MCF 10A (cell line): ENCODE results near the gene CDK5R2. TPM values are rescaled to one million over a fixed set of nuclear protein-coding genes. Genes with fewer than 3 reads are reported as not detected.

Experiments used
- BruUV-seq: library from RNA; stranded (reverse); fragments of 400-500 nt; replicated peaks from 2 replicates; lab custom pipeline; 2021; lab: Mats Ljungman, UMichigan
- CTCF ChIA-PET: fragments of 300-600 bp; sonication (Branson Sonifier 250); formaldehyde crosslinking; extraction: SDS; loops from one replicate; lab custom pipeline; 2021; ENCODE audit warnings: antibody characterized with exemption, inconsistent platforms; lab: Yijun Ruan, JAX
- POLR2A ChIA-PET: fragments of 300-600, 350-650 bp; sonication (Branson Sonifier 250); formaldehyde crosslinking; extraction: SDS; loops from one replicate; lab custom pipeline; 2020; ENCODE audit warnings: antibody characterized with exemption, inconsistent platforms; lab: Yijun Ruan, JAX
- DNase-seq: peaks from one replicate; pipeline ENCODE4 v3.0.0-alpha.2; 2018; ENCODE audit not compliant: unreplicated experiment
- H3K27ac Mint-ChIP-seq: one replicate; pipeline ENCODE4 v1.8.0; 2022; ENCODE audit warnings: mild to moderate bottlenecking, low read depth, mixed read lengths; ENCODE audit not compliant: unreplicated experiment
- H3K27me3 Mint-ChIP-seq: one replicate; pipeline ENCODE4 v1.8.0; 2022; ENCODE audit warnings: mixed read lengths; ENCODE audit not compliant: insufficient read depth, unreplicated experiment
- H3K36me3 Mint-ChIP-seq: one replicate; pipeline ENCODE4 v1.8.0; 2022; ENCODE audit warnings: mild to moderate bottlenecking, moderate library complexity, mixed read lengths; ENCODE audit not compliant: insufficient read depth, unreplicated experiment
- H3K4me1 Mint-ChIP-seq: one replicate; pipeline ENCODE4 v1.8.0; 2022; ENCODE audit warnings: mixed read lengths; ENCODE audit not compliant: insufficient read depth, unreplicated experiment
- H3K4me3 Mint-ChIP-seq: one replicate; pipeline ENCODE4 v1.8.0; 2022; ENCODE audit warnings: mild to moderate bottlenecking, moderate library complexity, mixed read lengths; ENCODE audit not compliant: unreplicated experiment
- H3K9me3 Mint-ChIP-seq: one replicate; pipeline ENCODE4 v1.8.0; 2022; ENCODE audit warnings: mixed read lengths; ENCODE audit not compliant: unreplicated experiment
- intact Hi-C: fragments of 100-400 bp; cut with micrococcal nuclease; formaldehyde crosslinking; loops from 2 replicates; pipeline ENCODE4 v1.14.1; 2022
- total RNA-seq: library from RNA; stranded (reverse); gene quantifications from 2 replicates; pipeline ENCODE4 v1.2.3, GENCODE V29; 2022
- TF ChIP-seq, protein P1 (sequence below): fragments of 200-600 bp; IDR thresholded peaks from one replicate; pipeline ENCODE4 v1.8.0; 2022; ENCODE audit warnings: antibody characterized with exemption, mild to moderate bottlenecking; ENCODE audit not compliant: unreplicated experiment

Gene CDK5R2
- total RNA-seq, 1 experiment from 2014 or later = not detected

DNA sequence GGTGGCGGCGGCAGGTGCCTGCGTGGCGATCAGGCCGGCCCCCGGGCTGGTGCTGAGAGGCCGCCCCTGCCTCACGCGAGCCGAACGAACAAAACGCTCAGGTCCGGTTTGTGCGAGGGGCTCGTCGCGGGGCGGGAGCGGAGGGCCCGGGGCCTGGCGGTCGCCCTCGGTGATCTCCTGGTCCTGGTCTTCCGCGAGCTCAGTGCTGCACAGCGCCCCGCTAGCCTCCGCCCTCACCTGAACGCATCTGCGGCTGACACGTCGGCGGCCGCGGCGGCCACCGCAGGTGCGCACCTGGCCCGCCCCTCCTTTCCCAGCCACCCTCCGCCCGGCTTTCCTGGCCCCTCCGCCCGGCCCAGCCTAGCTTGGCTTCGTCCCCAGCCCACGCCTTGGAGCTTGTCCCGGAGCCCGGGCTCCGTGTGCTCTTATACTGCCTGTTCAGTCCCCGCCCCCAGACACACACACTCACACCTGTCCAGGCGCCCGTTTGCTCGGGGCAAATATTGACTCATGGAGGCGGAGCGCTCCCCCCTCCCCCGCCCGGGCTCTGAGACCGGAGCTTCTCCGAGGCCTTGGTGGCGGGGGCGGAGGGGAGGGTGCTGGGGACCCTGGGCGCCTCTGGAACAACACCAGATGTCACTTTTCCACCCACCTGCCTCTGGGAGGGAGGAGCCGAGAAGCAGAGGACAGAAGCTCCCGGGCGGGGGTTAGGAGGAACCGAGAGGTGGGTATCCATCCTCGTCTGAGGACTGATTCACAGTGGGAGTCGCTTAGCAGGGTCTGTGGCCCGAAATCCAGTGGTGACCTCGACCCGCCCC lies 42.3 kb downstream of the CDK5R2 start:
- TF ChIP-seq, protein P1, sequence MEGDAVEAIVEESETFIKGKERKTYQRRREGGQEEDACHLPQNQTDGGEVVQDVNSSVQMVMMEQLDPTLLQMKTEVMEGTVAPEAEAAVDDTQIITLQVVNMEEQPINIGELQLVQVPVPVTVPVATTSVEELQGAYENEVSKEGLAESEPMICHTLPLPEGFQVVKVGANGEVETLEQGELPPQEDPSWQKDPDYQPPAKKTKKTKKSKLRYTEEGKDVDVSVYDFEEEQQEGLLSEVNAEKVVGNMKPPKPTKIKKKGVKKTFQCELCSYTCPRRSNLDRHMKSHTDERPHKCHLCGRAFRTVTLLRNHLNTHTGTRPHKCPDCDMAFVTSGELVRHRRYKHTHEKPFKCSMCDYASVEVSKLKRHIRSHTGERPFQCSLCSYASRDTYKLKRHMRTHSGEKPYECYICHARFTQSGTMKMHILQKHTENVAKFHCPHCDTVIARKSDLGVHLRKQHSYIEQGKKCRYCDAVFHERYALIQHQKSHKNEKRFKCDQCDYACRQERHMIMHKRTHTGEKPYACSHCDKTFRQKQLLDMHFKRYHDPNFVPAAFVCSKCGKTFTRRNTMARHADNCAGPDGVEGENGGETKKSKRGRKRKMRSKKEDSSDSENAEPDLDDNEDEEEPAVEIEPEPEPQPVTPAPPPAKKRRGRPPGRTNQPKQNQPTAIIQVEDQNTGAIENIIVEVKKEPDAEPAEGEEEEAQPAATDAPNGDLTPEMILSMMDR = no peak
- peak; percentile 86 for DNase-seq
- intact Hi-C loops = no loop called here
- Mint-ChIP-seq H3K9me3 (no peaks in the 10 kb centered on the region), H3K27ac (no peak overlapping the region), H3K27me3 (peaks cover 36% of the 10 kb centered on the region), H3K4me1 (peaks cover 15% of the 10 kb centered on the region), H3K36me3 (peaks cover 6% of the 10 kb centered on the region), H3K4me3 (peak overlapping the region; percentile 16)
- POLR2A ChIA-PET = interaction anchor here (1.2 kb wide), 1 partner anchor 22 kb away, joined by 4 read pairs; no protein-coding TSS in a partner anchor
- no TSS peak for BruUV-seq
- CTCF ChIA-PET = interaction anchor here (0.7 to 1.8 kb wide), 15 partner anchors 9 to 368 kb away, joined by 3 to 10 read pairs (median 4); partner anchors contain the start of gene SLC23A3

DNA sequence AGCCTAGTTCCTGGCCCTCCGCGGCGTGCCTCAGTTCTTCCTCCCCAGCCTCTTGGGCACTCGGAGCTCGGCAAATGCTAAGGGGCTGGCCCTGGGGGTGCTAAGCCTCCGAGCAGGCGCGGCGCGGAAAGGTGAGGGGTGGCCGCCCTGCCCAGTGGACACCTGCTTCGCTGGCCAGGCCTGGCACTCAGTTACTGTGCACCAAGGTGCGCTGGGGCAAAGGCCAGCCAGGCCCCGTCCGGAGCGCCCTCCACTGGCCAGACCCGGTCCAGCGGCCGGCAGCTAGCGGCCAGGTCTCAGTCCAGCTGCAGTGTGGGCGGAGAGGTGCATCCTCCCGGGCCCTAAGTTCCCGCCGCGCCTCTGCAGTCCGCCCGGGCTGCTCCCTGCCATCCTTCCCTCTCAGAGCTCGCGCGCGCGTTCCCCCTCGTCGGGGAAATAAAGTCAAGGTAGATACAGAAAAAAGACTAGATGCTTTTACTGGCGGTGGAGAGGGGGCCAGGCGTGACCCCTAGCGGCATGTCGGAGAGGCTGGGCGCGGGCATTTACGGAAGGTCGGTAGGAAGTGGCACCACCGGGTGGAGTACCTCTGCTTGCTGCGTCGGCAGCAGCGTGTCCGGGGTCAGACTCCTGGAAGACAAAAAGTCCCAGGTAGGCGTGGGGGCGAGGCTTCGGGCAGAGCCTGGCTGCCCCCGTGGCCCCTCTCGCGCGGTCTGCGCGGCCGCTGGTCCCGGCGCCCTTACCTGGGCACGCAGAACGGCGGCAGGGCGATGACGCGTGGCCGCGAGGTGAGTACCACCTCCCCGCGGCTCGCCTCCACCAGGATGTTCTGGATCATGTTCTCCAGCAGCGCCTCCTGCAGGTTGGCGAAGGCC lies 43.2 kb downstream of the CDK5R2 start:
- intact Hi-C loops = no loop called here
- ChIA-PET POLR2A (no interaction called here), CTCF (interaction anchor here (0.6 to 1.8 kb wide), 16 partner anchors 8 to 367 kb away, joined by 3 to 10 read pairs (median 4); partner anchors contain the start of gene SLC23A3)
- TF ChIP-seq, protein P1 = peak; percentile 53
- H3K27me3 Mint-ChIP-seq = peaks cover 36% of the 10 kb centered on the region
- peak; percentile 33 for DNase-seq
- no peaks in the 10 kb centered on the region for H3K9me3 Mint-ChIP-seq
- H3K4me3 Mint-ChIP-seq = peak overlapping the region; percentile 16
- no peak overlapping the region for H3K27ac Mint-ChIP-seq
- BruUV-seq = no TSS peak
- peaks cover 15% of the 10 kb centered on the region for H3K4me1 Mint-ChIP-seq
- peaks cover 6% of the 10 kb centered on the region for H3K36me3 Mint-ChIP-seq

DNA sequence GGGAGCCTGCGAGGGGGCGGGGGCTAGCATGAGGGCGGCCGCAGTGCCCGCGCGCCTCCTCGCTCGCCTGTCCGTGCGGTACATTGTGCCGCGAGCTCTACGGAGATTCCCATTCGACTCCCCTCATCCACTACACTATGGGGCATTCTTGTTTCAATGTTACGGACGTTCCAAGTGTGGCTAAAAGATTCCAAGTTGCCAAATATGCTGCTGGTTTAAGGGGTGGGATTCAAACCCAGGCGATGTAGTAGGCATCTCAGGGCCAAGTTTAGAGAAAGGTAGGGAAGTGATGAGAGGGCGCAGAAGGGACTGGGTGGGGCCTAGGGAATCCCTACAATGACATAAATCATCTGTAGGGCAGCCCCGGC lies 43.8 kb downstream of the CDK5R2 start:
- H3K27ac Mint-ChIP-seq = no peak overlapping the region
- no TSS peak for BruUV-seq
- intact Hi-C loops = no loop called here
- H3K27me3 Mint-ChIP-seq = peaks cover 36% of the 10 kb centered on the region
- TF ChIP-seq, protein P1 = no peak
- no peak for DNase-seq
- no peak overlapping the region for H3K4me3 Mint-ChIP-seq
- peaks cover 6% of the 10 kb centered on the region for H3K36me3 Mint-ChIP-seq
- CTCF ChIA-PET = interaction anchor here (0.6 to 3.2 kb wide), 4 partner anchors 8 to 151 kb away, joined by 3 to 18 read pairs (median 3); no protein-coding TSS in a partner anchor
- H3K9me3 Mint-ChIP-seq = no peaks in the 10 kb centered on the region
- POLR2A ChIA-PET = no interaction called here
- peaks cover 12% of the 10 kb centered on the region for H3K4me1 Mint-ChIP-seq

DNA sequence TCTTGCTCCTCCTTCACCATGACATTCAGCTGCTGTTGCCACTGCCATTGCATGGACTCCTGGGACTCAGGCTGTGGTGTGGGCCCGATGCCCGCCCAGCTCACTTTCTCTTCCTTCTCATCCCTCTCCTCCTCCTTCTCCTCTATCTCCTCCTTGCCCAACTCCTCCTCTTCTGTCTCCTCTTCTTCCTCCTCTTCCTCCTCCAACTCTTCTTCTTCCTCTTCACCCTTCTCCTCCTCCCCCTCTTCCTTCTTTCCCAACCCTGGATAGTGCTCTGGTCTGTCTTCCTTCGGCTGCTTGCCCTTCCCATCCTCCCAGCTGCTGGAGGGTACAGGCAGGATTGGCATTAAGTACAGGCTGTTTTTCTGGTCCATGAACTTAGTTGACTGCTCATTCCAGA lies 44.5 kb downstream of the CDK5R2 start:
- POLR2A ChIA-PET = no interaction called here
- TF ChIP-seq, protein P1 = no peak
- H3K36me3 Mint-ChIP-seq = peaks cover 6% of the 10 kb centered on the region
- intact Hi-C loops = no loop called here
- no TSS peak for BruUV-seq
- H3K27me3 Mint-ChIP-seq = peaks cover 36% of the 10 kb centered on the region
- H3K9me3 Mint-ChIP-seq = no peaks in the 10 kb centered on the region
- H3K4me3 Mint-ChIP-seq = no peak overlapping the region
- H3K27ac Mint-ChIP-seq = no peak overlapping the region
- CTCF ChIA-PET = interaction anchor here (0.7 to 3.2 kb wide), 6 partner anchors 9 to 70 kb away, joined by 3 to 18 read pairs (median 3); no protein-coding TSS in a partner anchor
- DNase-seq = no peak
- peaks cover 6% of the 10 kb centered on the region for H3K4me1 Mint-ChIP-seq
